CMK (cell line): Measurements from ENCODE around the gene PPME1.

Experiments used
- DNase-seq: peaks from one replicate; pipeline ENCODE4 v3.0.0-alpha.2; 2010; ENCODE audit warnings: low read depth

The PPME1 gene

GRCh38 chr11:74162681-74163467, 8.2 kb upstream of the PPME1 start:
- no peak for DNase-seq

GRCh38 chr11:74168838-74169237, 2.3 kb upstream of the PPME1 start:
- DNase-seq: no peak

GRCh38 chr11:74169738-74170458, 1.2 kb upstream of the PPME1 start:
- DNase-seq: no peak

- DNase-seq: no peak
These were observed 510 bp downstream of the PPME1 start for GRCh38 chr11:74171630-74171968.

GRCh38 chr11:74171997-74172396, 908 bp downstream of the PPME1 start:
- no peak for DNase-seq

- no peak for DNase-seq
These were observed 4.8 kb downstream of the PPME1 start for GRCh38 chr11:74175920-74176319.

- no peak for DNase-seq
These were observed 8.4 kb downstream of the PPME1 start for GRCh38 chr11:74179234-74180052.

GRCh38 chr11:74182635-74183034, 11.5 kb downstream of the PPME1 start:
- DNase-seq: no peak

- DNase-seq: no peak
These were observed 14.2 kb downstream of the PPME1 start for GRCh38 chr11:74185285-74185684.

GRCh38 chr11:74185695-74186094, 14.6 kb downstream of the PPME1 start:
- DNase-seq: no peak

GRCh38 chr11:74195828-74196227, 24.7 kb downstream of the PPME1 start:
- no peak for DNase-seq

- DNase-seq: no peak
These were observed 25.8 kb downstream of the PPME1 start for GRCh38 chr11:74196781-74197486.

- no peak for DNase-seq
These were observed 32.9 kb downstream of the PPME1 start for GRCh38 chr11:74203966-74204365.

- no peak for DNase-seq
These were observed 33.6 kb downstream of the PPME1 start for GRCh38 chr11:74204701-74205100.

- no peak for DNase-seq
These were observed 34.1 kb downstream of the PPME1 start for GRCh38 chr11:74205181-74205580.

- DNase-seq: no peak
These were observed 35.7 kb downstream of the PPME1 start for GRCh38 chr11:74206746-74207145.

- DNase-seq: no peak
These were observed 37.4 kb downstream of the PPME1 start for GRCh38 chr11:74208507-74208906.

GRCh38 chr11:74212533-74212932, 41.4 kb downstream of the PPME1 start:
- no peak for DNase-seq

GRCh38 chr11:74220376-74220775, 49.3 kb downstream of the PPME1 start:
- DNase-seq: no peak

GRCh38 chr11:74221816-74222215, 50.7 kb downstream of the PPME1 start:
- DNase-seq: no peak

GRCh38 chr11:74225565-74225964, 54.5 kb downstream of the PPME1 start:
- no peak for DNase-seq

GRCh38 chr11:74226907-74227306, 55.8 kb downstream of the PPME1 start:
- no peak for DNase-seq
